ENCODE results near the gene MBOAT1.
"Not testable (repeated sequence)": the region's sequence is repeated elsewhere in the genome, so short reads cannot be mapped to it uniquely, and the experiment has no call there.

MBOAT1 gene

DNA sequence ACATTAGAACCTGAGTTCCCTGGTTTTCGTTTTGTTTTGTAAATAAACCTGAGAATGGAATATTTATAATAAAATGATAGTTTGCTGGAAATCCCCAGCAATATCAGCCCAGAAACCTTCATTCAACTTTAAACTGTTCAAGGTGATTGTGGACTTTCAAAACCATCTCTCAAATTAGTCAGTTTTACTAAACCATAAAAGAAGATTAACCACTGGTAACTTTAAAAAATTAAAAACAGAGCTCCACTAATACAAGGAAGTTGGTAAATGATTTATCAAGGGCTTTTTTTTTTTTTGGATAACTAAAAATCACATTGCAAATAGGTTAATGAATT is 10.0 kb downstream of the MBOAT1 start:
- no peak for DNase-seq

DNA sequence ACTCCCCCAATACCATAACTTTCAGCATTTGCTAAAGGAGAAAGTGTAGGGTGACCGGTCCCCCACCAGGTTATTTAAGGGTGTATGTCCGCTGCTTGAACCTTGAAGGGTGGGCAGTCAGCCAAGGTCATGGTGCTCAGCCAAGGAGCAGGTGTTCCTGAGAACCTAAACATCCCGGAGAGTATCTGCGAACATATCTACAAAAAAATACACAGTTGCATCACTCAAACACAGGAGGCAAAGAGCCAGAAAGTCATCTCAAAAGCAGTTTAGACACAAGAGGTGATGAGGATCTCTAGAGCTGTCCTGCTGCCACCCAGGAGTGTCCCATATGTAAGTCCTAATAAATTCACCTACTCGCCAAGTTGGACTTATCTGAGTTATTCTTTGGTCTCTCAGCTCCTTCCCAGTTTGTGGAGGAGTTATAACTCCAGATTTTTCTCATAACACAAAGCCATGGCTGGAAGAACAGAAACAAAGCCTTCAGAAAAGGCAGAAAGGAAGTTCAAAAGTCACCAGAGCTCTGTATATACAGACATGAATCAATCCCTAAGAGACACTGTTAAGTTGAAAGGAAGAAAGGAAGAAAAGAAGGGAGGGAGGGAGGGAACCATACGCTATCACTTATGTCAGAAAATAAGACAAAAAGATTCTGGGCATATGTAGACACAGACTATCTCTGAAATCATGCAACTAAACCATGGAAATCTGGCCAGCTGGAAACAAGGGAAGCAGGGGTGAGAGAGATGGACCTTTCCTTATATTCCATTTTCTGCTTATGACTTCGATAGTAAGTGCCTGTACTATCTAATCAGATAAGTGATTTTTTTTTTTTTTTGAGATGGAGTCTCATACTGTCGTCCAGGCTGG is 11.3 kb downstream of the MBOAT1 start:
- DNase-seq: no peak

- DNase-seq: no peak
These were observed 13.5 kb downstream of the MBOAT1 start for GRCh38 chr6:20198775-20199174.

DNA sequence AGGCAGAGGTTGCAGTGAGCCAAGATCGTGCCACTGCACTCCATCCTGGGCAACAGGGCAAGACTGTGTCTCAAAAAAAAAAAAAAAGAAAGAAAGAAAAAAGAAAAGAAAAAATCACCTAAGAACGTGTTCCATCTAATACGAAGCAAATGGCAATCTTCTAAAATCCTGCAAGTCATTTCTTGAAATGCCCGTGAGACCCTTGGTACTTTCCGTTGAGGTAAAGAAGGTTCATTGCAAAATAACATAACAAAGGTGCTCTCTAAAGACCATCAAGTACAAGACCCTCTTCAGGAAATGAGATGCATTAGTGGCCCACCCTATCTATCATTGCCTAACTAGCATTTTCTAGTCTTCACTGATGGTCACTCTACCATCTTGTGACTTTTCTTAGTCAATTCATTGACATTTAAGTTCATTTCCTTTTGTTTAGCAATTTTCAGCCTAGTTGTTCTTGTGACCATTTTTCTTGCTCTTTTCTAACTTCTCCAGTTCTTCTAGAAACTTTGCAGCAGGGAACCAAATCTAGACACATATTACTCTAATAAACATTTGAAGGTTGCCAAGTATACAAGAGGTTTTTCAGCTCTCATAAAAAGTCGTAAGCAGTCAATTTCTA is 14.0 kb downstream of the MBOAT1 start:
- DNase-seq: no peak

DNA sequence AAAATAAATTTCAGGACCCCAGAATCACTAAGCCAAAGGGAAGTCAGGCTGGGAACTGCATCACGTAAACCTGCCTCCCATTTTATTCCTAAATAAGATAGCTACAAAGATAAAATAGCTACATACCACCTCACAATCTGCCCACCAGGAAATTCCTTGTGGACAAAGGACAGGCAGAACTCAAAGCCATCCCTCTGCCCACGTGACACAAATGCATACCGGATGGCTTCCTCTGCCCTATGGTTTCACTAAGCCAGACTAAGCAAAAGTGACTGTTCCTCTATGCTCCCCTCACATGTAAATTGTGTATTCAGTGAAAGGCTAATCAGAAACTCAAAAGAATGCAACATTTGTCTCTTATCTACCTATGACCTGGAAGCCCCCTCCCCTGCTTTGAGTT is 15.0 kb downstream of the MBOAT1 start:
- no peak for DNase-seq

GRCh38 chr6:20192625-20193024 is 19.6 kb downstream of the MBOAT1 start:
- DNase-seq: no peak

- no peak for DNase-seq
These were observed 20.3 kb downstream of the MBOAT1 start for GRCh38 chr6:20191992-20192391.

GRCh38 chr6:20188630-20189075 is 23.6 kb downstream of the MBOAT1 start:
- DNase-seq: no peak

- no peak for DNase-seq
These were observed 25.3 kb downstream of the MBOAT1 start for GRCh38 chr6:20186981-20187380.

- no peak for DNase-seq
These were observed 28.6 kb downstream of the MBOAT1 start for GRCh38 chr6:20183706-20184105.

DNA sequence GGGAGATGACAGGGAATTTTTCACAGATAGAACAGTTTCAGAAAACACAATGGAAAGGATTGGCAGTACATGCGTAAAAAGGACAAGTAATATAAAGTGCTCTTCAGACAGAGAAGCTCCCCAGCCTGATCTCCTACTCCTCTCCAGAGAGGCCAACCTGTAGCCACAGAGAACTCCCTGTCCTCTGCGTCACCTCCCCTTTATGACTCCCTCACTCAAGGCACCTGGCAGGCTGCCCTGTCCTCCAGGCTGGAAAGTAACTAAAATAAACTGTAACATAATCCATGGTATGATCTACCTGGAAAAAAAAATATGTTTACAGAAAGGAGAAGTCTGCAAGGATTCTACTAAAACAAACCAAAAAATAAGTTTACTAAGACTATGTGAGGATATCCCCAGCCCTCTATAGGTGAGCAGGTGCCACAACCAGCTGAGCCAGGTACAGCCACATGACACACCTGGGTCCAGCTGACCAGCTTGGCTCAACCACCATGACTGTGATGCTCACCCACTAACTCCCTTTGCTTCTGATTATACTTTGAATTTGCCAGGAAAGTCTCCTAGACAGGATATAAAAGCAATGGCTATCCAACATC is 29.2 kb downstream of the MBOAT1 start:
- no peak for DNase-seq

DNA sequence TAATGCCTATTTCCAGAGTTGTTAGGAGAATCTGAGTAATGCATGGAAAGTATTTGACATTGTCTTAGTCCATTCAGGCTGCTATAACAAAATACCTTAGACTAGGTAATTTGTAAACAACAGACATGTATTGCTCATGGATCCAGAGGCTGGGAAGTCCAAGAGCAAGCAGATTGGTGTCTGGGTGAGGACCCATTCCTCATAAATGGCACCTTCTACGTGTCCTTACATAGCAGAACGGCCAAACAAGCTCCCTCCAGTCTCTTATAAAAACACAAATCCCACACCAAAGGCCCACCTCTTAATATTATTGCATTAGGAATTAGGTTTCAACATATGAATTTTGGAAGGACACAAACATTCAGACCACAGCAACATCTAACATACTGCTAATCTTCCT is 30.2 kb downstream of the MBOAT1 start:
- DNase-seq: no peak

- no peak for DNase-seq
These were observed 31.3 kb downstream of the MBOAT1 start for GRCh38 chr6:20180935-20181334.

- DNase-seq: not testable (repeated sequence)
These were observed 32.8 kb downstream of the MBOAT1 start for GRCh38 chr6:20179287-20180045.

GRCh38 chr6:20178327-20178726 is 33.9 kb downstream of the MBOAT1 start:
- DNase-seq: no peak

- no peak for DNase-seq
These were observed 36.4 kb downstream of the MBOAT1 start for GRCh38 chr6:20175810-20176410.

DNA sequence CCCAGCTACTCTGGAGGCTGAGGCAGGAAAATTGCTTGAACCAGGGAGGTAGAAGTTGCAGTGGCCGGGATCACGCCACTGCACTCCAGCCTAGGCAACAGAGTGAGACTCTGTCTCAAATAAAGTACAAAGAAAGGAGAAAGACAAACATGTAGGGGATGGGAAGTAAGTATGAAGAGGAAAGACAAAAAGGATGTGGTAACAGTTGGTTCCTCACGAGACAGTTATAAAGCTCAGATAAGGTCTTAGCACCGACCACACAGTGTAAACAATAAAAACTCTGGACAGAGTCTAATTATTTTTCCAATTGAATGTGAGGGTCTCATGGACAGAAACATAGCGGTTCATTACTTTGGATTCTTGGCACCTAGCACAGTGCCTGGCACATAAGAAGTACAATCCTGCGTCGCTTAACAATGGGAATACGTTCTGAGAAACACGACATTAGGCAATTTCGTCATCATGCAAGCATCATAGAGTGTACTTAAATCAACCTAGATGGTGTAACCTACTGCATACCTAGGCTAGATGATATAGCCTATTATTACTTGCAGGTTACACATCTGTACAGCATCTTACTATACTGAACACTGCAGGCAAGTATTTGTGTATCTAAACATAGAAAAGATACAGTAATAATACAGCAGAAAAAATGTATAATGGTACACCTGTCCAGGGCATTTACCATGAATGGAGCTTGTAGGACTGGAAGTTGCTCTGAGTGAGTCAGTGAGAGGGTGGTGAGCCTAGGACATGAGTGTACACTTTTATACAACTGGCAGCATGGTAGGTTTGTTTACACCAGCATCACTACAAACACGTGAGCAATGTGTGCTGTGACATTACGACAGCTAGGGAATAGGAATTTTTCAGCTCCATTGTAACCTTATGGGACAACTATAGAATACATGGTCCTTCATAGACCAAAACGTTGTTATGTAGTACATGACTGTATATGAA is 38.2 kb downstream of the MBOAT1 start:
- no peak for DNase-seq

GRCh38 chr6:20172842-20173456 is 39.3 kb downstream of the MBOAT1 start:
- no peak for DNase-seq

GRCh38 chr6:20170455-20171148 is 41.7 kb downstream of the MBOAT1 start:
- no peak for DNase-seq

DNA sequence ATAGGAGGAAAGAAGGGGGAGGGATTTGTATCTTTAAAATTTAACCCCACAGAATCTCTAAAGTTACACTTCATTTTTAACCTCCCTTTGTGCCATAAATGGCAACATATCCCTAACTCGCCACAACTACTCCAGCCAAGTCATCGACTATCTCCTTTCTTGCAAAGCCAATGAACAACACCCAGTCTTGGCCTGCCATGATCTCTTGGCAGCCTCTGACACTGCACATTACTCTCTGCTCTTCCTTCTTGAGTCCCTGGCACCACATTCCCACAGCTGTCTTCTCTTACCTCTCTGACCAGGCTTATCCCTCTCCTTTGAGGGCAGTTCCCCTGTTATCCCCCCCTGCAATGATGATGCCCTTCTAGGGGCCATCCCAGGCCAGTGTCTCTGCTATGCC is 42.5 kb downstream of the MBOAT1 start:
- DNase-seq: no peak

DNA sequence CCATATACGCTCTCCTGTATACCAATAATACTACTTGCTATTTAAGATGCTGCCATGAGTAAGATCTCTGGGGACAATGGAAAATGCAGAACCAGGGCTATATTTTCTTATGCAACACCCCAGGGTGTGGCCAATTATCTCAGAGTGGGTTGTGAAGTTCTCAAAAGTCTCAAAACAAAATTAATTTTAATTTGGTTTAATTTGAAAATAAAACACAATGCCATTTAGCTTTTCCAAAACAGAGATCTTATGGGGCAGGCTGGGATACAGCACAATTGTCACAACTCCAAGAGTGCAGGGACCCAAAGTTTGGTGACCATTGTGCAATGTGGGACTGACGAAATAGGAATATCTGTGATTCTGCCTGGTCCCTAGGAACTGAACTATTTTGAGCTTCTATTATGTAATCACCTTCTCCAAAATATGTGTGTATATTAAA is 43.1 kb downstream of the MBOAT1 start:
- no peak for DNase-seq
